GM12878 (cell line): Measurements from ENCODE around the gene DUT. TPM values are rescaled to one million over a fixed set of nuclear protein-coding genes. Genes with fewer than 3 reads are reported as not detected.

ENCODE experiments used
- CBFB ChIP-seq: IDR thresholded peaks from 2 replicates; pipeline ENCODE4 v1.6.1; 2016; ENCODE audit warnings: antibody characterized with exemption, low read depth
- CREM ChIP-seq: IDR thresholded peaks from 2 replicates; pipeline ENCODE4 v1.6.1; 2014; ENCODE audit warnings: antibody characterized with exemption, low read depth
- EGR1 ChIP-seq, 2 experiments: IDR thresholded peaks; 1 replicate in 1 of 2; 2 replicates in 1 of 2; pipeline ENCODE4 v1.6.1; 2011 to 2012; ENCODE audit warnings: low read depth in 2 of 2, low read length in 2 of 2, borderline replicate concordance in 1 of 2, mild to moderate bottlenecking in 1 of 2, moderate library complexity in 1 of 2
- ELK1 ChIP-seq: IDR thresholded peaks from 2 replicates; pipeline ENCODE4 v1.6.1; 2012; ENCODE audit warnings: low read depth, low read length, improper control_type of control experiment
- FOS ChIP-seq: IDR thresholded peaks from 3 replicates; pipeline ENCODE4 v1.6.1; 2011; ENCODE audit warnings: borderline replicate concordance; ENCODE audit not compliant: insufficient read length; ENCODE audit errors: extremely low read depth
- KDM1A ChIP-seq: fragments of 200-600 bp; sonication (generic); IDR thresholded peaks from 2 replicates; pipeline ENCODE4 v1.6.1; 2016; ENCODE audit warnings: borderline replicate concordance
- NBN ChIP-seq: fragments of 450-650 bp; IDR thresholded peaks from 2 replicates; pipeline ENCODE4 v1.6.1; 2016
- NFYB ChIP-seq: IDR thresholded peaks from 2 replicates; pipeline ENCODE4 v1.6.1; 2011; ENCODE audit warnings: low read depth, mild to moderate bottlenecking, low read length, improper control_type of control experiment, moderate library complexity; ENCODE audit not compliant: insufficient read depth
- NR2C2 ChIP-seq: IDR thresholded peaks from 2 replicates; pipeline ENCODE4 v1.6.1; 2011; ENCODE audit warnings: borderline replicate concordance, low read depth; ENCODE audit not compliant: control insufficient read depth, insufficient read length
- SMC3 ChIP-seq: IDR thresholded peaks from 2 replicates; pipeline ENCODE4 v1.6.1; 2011; ENCODE audit warnings: low read length, improper control_type of control experiment, borderline replicate concordance
- USF1 ChIP-seq: IDR thresholded peaks from 2 replicates; pipeline ENCODE4 v1.6.1; 2011; ENCODE audit warnings: borderline replicate concordance, low read depth, mild to moderate bottlenecking, moderate library complexity, mixed read lengths, low read length; ENCODE audit not compliant: insufficient read depth; ENCODE audit errors: extremely low read length
- ZBED1 ChIP-seq: IDR thresholded peaks from 2 replicates; pipeline ENCODE4 v1.6.1; 2016; ENCODE audit warnings: borderline replicate concordance
- ZBTB11 ChIP-seq: fragments of 450-650 bp; formaldehyde crosslinking; IDR thresholded peaks from 2 replicates; pipeline ENCODE4 v1.5.0; 2022; ENCODE audit warnings: mild to moderate bottlenecking, missing genetic modification characterization
- ZBTB40 ChIP-seq: fragments of 450-650 bp; IDR thresholded peaks from 2 replicates; pipeline ENCODE4 v1.6.1; 2016; ENCODE audit warnings: mild to moderate bottlenecking, moderate library complexity, borderline replicate concordance
- ZNF24 ChIP-seq: fragments of 450-650 bp; IDR thresholded peaks from 2 replicates; pipeline ENCODE4 v1.6.1; 2017; ENCODE audit warnings: antibody characterized with exemption, mild to moderate bottlenecking
- ZNF622 ChIP-seq: fragments of 450-650 bp; IDR thresholded peaks from 2 replicates; pipeline ENCODE4 v1.6.1; 2017; ENCODE audit warnings: mild to moderate bottlenecking, inconsistent platforms
- ZSCAN29 ChIP-seq: fragments of 450-650 bp; IDR thresholded peaks from 2 replicates; pipeline ENCODE4 v1.6.1; 2017; ENCODE audit warnings: mild to moderate bottlenecking, moderate library complexity
- polyA plus RNA-seq, 11 experiments: library from polyadenylated mRNA; depleted of rRNA in 4 of 11; unstranded in 6 of 11; stranded (reverse) in 5 of 11; fragments of >200 nt; fragmentation: Nextera tagmentation in 4 of 11; fragmentation: Illumina TruSeq in 1 of 11; extraction: Ambion mirVana in 4 of 11; extraction: Trizol in 1 of 11; gene quantifications; 1 replicate in 1 of 11; 2 replicates in 10 of 11; pipeline versions ENCODE4 v1.2.1 to v1.2.3, GENCODE V29; 2011 to 2016; ENCODE audit warnings: inconsistent platforms in 2 of 11, missing spikeins in 2 of 11, low read depth in 1 of 11
- total RNA-seq, 4 experiments: library from RNA; depleted of rRNA in 3 of 4; stranded (reverse); fragments of >200 nt in 3 of 4; fragmentation: Illumina TruSeq in 1 of 4; extraction: Trizol in 1 of 4; gene quantifications; 2 replicates each; pipeline versions ENCODE4 v1.2.1 to v1.2.3, GENCODE V29; 2013 to 2021

Gene DUT
- total and polyA plus RNA-seq, 10 of the 15 experiments (the other 5 are each of a cell fraction or from before 2014, with no cell fraction given) = 20.1 to 452 (median 149) TPM

GRCh38 chr15:48285329-48286214 is 45.7 kb upstream of the DUT start (continued):
- TF ChIP-seq ZSCAN29 (no peak), CBFB (no peak), FOS (no peak), NBN (no peak), NFYB (no peak), NR2C2 (no peak), ZBTB11 (no peak), CREM (no peak), SMC3 (peak; percentile 53; the same call in 1 of the 2 replicates), ELK1 (no peak), ZBED1 (no peak), ZNF622 (no peak), USF1 (no peak), KDM1A (no peak), ZNF24 (no peak), ZBTB40 (peak; percentile 65), EGR1 (IDR thresholded peaks at IDR 0.05; ENCODE audit: borderline replicate concordance in 1 of 2, low read depth in 2 of 2, low read length in 2 of 2) (no peak)
